Measurements from ENCODE around the gene ART4.

GRCh38 chr12:14785568-14785967, 57.8 kb downstream of the ART4 start:
- TF ChIP-seq, protein P1, sequence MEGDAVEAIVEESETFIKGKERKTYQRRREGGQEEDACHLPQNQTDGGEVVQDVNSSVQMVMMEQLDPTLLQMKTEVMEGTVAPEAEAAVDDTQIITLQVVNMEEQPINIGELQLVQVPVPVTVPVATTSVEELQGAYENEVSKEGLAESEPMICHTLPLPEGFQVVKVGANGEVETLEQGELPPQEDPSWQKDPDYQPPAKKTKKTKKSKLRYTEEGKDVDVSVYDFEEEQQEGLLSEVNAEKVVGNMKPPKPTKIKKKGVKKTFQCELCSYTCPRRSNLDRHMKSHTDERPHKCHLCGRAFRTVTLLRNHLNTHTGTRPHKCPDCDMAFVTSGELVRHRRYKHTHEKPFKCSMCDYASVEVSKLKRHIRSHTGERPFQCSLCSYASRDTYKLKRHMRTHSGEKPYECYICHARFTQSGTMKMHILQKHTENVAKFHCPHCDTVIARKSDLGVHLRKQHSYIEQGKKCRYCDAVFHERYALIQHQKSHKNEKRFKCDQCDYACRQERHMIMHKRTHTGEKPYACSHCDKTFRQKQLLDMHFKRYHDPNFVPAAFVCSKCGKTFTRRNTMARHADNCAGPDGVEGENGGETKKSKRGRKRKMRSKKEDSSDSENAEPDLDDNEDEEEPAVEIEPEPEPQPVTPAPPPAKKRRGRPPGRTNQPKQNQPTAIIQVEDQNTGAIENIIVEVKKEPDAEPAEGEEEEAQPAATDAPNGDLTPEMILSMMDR (IDR thresholded peaks at IDR 0.05 in 2 of 3, conservative IDR thresholded peaks at IDR 0.05 in 1 of 3; ENCODE audit: borderline replicate concordance in 1 of 3, insufficient read depth in 1 of 3, low read depth in 2 of 3, low read length in 2 of 3): no peak
- TF ChIP-seq CEBPB (IDR thresholded peaks at IDR 0.05; ENCODE audit: low read depth) (no peak), EZH2 (IDR thresholded peaks at IDR 0.05) (no peak), POLR2AphosphoS5 (IDR thresholded peaks at IDR 0.05; ENCODE audit: low read depth, low read length) (no peak), ELF1 (IDR thresholded peaks at IDR 0.05; ENCODE audit: borderline replicate concordance, low read depth) (no peak), ZBTB33 (IDR thresholded peaks at IDR 0.05; ENCODE audit: extremely low read depth, insufficient replicate concordance, low read length) (no peak), POLR2A (IDR thresholded peaks at IDR 0.05; ENCODE audit: borderline replicate concordance, extremely low read depth, insufficient read depth, insufficient read length) (no peak), SIN3A (IDR thresholded peaks at IDR 0.05; ENCODE audit: low read depth) (no peak), JUND (IDR thresholded peaks at IDR 0.05) (no peak), RAD21 (IDR thresholded peaks at IDR 0.05; ENCODE audit: low read depth) (no peak)
